ENCODE measurements around the gene NDUFS3. TPM values are rescaled to one million over a fixed set of nuclear protein-coding genes. Genes with fewer than 3 reads are reported as not detected.

NDUFS3 gene
- total RNA-seq, 1 experiment from 2014 or later, result 119 TPM

GRCh38 chr11:47592251-47592650, 13.4 kb downstream of the NDUFS3 start:
- ChIA-PET CTCF (no interaction called here), POLR2A (ENCODE audit: unreplicated experiment) (no interaction called here)
- no peaks in the 10 kb centered on the region for H3K9me2 ChIP-seq (ENCODE audit: insufficient read depth)

GRCh38 chr11:47592970-47593369, 14.1 kb downstream of the NDUFS3 start:
- Histone ChIP-seq H3K27me3 (ENCODE audit: insufficient read depth, low read depth) (peaks cover 22% of the 10 kb centered on the region; the same call in 1 of the 2 replicates), H3K36me3 (ENCODE audit: low read depth) (no peaks in the 10 kb centered on the region), H3F3A (ENCODE audit: insufficient read depth, low read depth) (peaks cover 7% of the 10 kb centered on the region; the same call in 1 of the 2 replicates), H3K4me1 (replicated peaks; ENCODE audit: insufficient read depth) (no peaks in the 10 kb centered on the region), H3K27ac (no peak overlapping the region), H3K4me2 (no peak overlapping the region), H2AFZ (no peak overlapping the region), H3K9me3 (ENCODE audit: insufficient read depth, low read depth) (no peaks in the 10 kb centered on the region), H3K79me2 (ENCODE audit: low read depth) (no peaks in the 10 kb centered on the region), H3K9me2 (ENCODE audit: insufficient read depth) (no peaks in the 10 kb centered on the region), H3K4me3 (no peak overlapping the region), H4K20me1 (ENCODE audit: insufficient read depth) (no peaks in the 10 kb centered on the region)
- no TSS peak for BruUV-seq (replicated peaks)
- intact Hi-C loops (cut with micrococcal nuclease; ENCODE audit: unreplicated experiment), result no loop called here
- CTCF ChIA-PET, result no interaction called here
- POLR2A ChIA-PET (ENCODE audit: unreplicated experiment), result no interaction called here
- TF ChIP-seq EZH2 (IDR thresholded peaks at IDR 0.05; ENCODE audit: low read depth) (no peak), CTCF (conservative IDR thresholded peaks at IDR 0.05) (no peak)
- no peak for DNase-seq

More at GRCh38 chr11:47592251-47592650, 13.4 kb downstream of the NDUFS3 start:
- no peak overlapping the region for H3K4me3 ChIP-seq
- DNase-seq, result no peak
- peaks cover 22% of the 10 kb centered on the region; the same call in 1 of the 2 replicates for H3K27me3 ChIP-seq (ENCODE audit: insufficient read depth, low read depth)
- H3K36me3 ChIP-seq (ENCODE audit: low read depth), result no peaks in the 10 kb centered on the region
- no peak overlapping the region for H3K27ac ChIP-seq
- no peaks in the 10 kb centered on the region for H3K4me1 ChIP-seq (replicated peaks; ENCODE audit: insufficient read depth)
- intact Hi-C loops (cut with micrococcal nuclease; ENCODE audit: unreplicated experiment), result no loop called here
- H3K4me2 ChIP-seq, result no peak overlapping the region
- no TSS peak for BruUV-seq (replicated peaks)
- H2AFZ ChIP-seq, result no peak overlapping the region
- H3K79me2 ChIP-seq (ENCODE audit: low read depth), result no peaks in the 10 kb centered on the region
- H4K20me1 ChIP-seq (ENCODE audit: insufficient read depth), result no peaks in the 10 kb centered on the region
- no peaks in the 10 kb centered on the region for H3K9me3 ChIP-seq (ENCODE audit: insufficient read depth, low read depth)
- TF ChIP-seq EZH2 (IDR thresholded peaks at IDR 0.05; ENCODE audit: low read depth) (no peak), CTCF (conservative IDR thresholded peaks at IDR 0.05) (no peak)
- peaks cover 7% of the 10 kb centered on the region; the same call in 1 of the 2 replicates for H3F3A ChIP-seq (ENCODE audit: insufficient read depth, low read depth)

GRCh38 chr11:47593492-47593933, 14.6 kb downstream of the NDUFS3 start:
- no peaks in the 10 kb centered on the region for H3K36me3 ChIP-seq (ENCODE audit: low read depth)
- CTCF ChIA-PET, result no interaction called here
- no peak overlapping the region for H3K27ac ChIP-seq
- no peaks in the 10 kb centered on the region for H3K9me2 ChIP-seq (ENCODE audit: insufficient read depth)
- no peaks in the 10 kb centered on the region for H3K79me2 ChIP-seq (ENCODE audit: low read depth)
- H3K9me3 ChIP-seq (ENCODE audit: insufficient read depth, low read depth), result no peaks in the 10 kb centered on the region
- DNase-seq, result no peak
- H2AFZ ChIP-seq, result no peak overlapping the region
- POLR2A ChIA-PET (ENCODE audit: unreplicated experiment), result no interaction called here
- intact Hi-C loops (cut with micrococcal nuclease; ENCODE audit: unreplicated experiment), result no loop called here
- H3K4me2 ChIP-seq, result no peak overlapping the region
- H3K4me3 ChIP-seq, result no peak overlapping the region
- H3F3A ChIP-seq (ENCODE audit: insufficient read depth, low read depth), result peaks cover 7% of the 10 kb centered on the region; the same call in 1 of the 2 replicates
- no peaks in the 10 kb centered on the region for H4K20me1 ChIP-seq (ENCODE audit: insufficient read depth)
- H3K27me3 ChIP-seq (ENCODE audit: insufficient read depth, low read depth), result peaks cover 22% of the 10 kb centered on the region; the same call in 1 of the 2 replicates
- TF ChIP-seq EZH2 (IDR thresholded peaks at IDR 0.05; ENCODE audit: low read depth) (no peak), CTCF (conservative IDR thresholded peaks at IDR 0.05) (no peak)
- no peaks in the 10 kb centered on the region for H3K4me1 ChIP-seq (replicated peaks; ENCODE audit: insufficient read depth)
- no TSS peak for BruUV-seq (replicated peaks)
